Measurements from ENCODE around the gene LRRC42.
A peak's percentile ranks its signal among the peaks of the same experiment; 100 is the strongest.

Gene LRRC42

GRCh38 chr1:53957194-53957818, 11.2 kb downstream of the LRRC42 start:
- no peak for TF ChIP-seq CTCF (IDR thresholded peaks at IDR 0.05; ENCODE audit: unreplicated experiment in 3 of 3)
- Mint-ChIP-seq H3K9me3 (no peaks in the 10 kb centered on the region), H3K27me3 (ENCODE audit: low read depth) (no peaks in the 10 kb centered on the region), H3K4me3 (no peak overlapping the region), H3K36me3 (ENCODE audit: low read depth) (peaks cover 53% of the 10 kb centered on the region), H3K27ac (peak overlapping the region; percentile 44 to 76 (median 55)), H3K4me1 (peaks cover 15% of the 10 kb centered on the region)

GRCh38 chr1:53959664-53960250, 13.6 kb downstream of the LRRC42 start:
- no peak overlapping the region for H3K4me3 Mint-ChIP-seq
- TF ChIP-seq CTCF (IDR thresholded peaks at IDR 0.05; ENCODE audit: unreplicated experiment in 3 of 3), result peak; percentile 31 to 47 (median 44)

GRCh38 chr1:53962395-53962794, 16.2 kb downstream of the LRRC42 start:
- no peak overlapping the region for H3K4me3 Mint-ChIP-seq
- no peak overlapping the region for H3K27ac Mint-ChIP-seq
- H3K36me3 Mint-ChIP-seq (ENCODE audit: low read depth), result peaks cover 60% of the 10 kb centered on the region
- no peaks in the 10 kb centered on the region for H3K27me3 Mint-ChIP-seq (ENCODE audit: low read depth)
- peaks cover 14% of the 10 kb centered on the region for H3K4me1 Mint-ChIP-seq
- H3K9me3 Mint-ChIP-seq, result no peaks in the 10 kb centered on the region
- no peak for TF ChIP-seq CTCF (IDR thresholded peaks at IDR 0.05; ENCODE audit: unreplicated experiment in 3 of 3)

More at GRCh38 chr1:53959664-53960250, 13.6 kb downstream of the LRRC42 start:
- Mint-ChIP-seq H3K4me1 (peaks cover 22% of the 10 kb centered on the region), H3K27me3 (ENCODE audit: low read depth) (no peaks in the 10 kb centered on the region), H3K36me3 (ENCODE audit: low read depth) (peaks cover 55% of the 10 kb centered on the region), H3K9me3 (no peaks in the 10 kb centered on the region), H3K27ac (no peak overlapping the region)

- no peak overlapping the region for H3K4me3 Mint-ChIP-seq
- H3K36me3 Mint-ChIP-seq (ENCODE audit: low read depth), result peaks cover 69% of the 10 kb centered on the region
- H3K27ac Mint-ChIP-seq, result peak overlapping the region in 1 of 3 experiments; percentile 61
- no peaks in the 10 kb centered on the region for H3K9me3 Mint-ChIP-seq
- no peaks in the 10 kb centered on the region for H3K27me3 Mint-ChIP-seq (ENCODE audit: low read depth)
- H3K4me1 Mint-ChIP-seq, result peaks cover 12% of the 10 kb centered on the region
- TF ChIP-seq CTCF (IDR thresholded peaks at IDR 0.05; ENCODE audit: unreplicated experiment in 3 of 3), result no peak
These were observed 17.3 kb downstream of the LRRC42 start for GRCh38 chr1:53963460-53963859.

- H3K27me3 Mint-ChIP-seq (ENCODE audit: low read depth), result no peaks in the 10 kb centered on the region
- H3K9me3 Mint-ChIP-seq, result no peaks in the 10 kb centered on the region
- peaks cover 12% of the 10 kb centered on the region for H3K4me1 Mint-ChIP-seq
- no peak overlapping the region for H3K4me3 Mint-ChIP-seq
- peaks cover 73% of the 10 kb centered on the region for H3K36me3 Mint-ChIP-seq (ENCODE audit: low read depth)
- peak overlapping the region in 2 of 3 experiments; percentile 24 to 61 for H3K27ac Mint-ChIP-seq
- no peak for TF ChIP-seq CTCF (IDR thresholded peaks at IDR 0.05; ENCODE audit: unreplicated experiment in 3 of 3)
These were observed 18.0 kb downstream of the LRRC42 start for GRCh38 chr1:53964109-53964508.

GRCh38 chr1:53966794-53967193, 20.6 kb downstream of the LRRC42 start:
- Mint-ChIP-seq H3K4me3 (no peak overlapping the region), H3K27me3 (ENCODE audit: low read depth) (no peaks in the 10 kb centered on the region), H3K4me1 (peaks cover 12% of the 10 kb centered on the region), H3K9me3 (no peaks in the 10 kb centered on the region), H3K36me3 (ENCODE audit: low read depth) (peaks cover 75% of the 10 kb centered on the region), H3K27ac (no peak overlapping the region)
- TF ChIP-seq CTCF (IDR thresholded peaks at IDR 0.05; ENCODE audit: unreplicated experiment in 3 of 3), result no peak
